Colonic mucosa (tissue), 4 donors: ENCODE results near the gene KLK11. TPM values are rescaled to one million over a fixed set of nuclear protein-coding genes. Genes with fewer than 3 reads are reported as not detected.
A peak's percentile ranks its signal among the peaks of the same experiment; 100 is the strongest.

Source experiments
- DNase-seq: peaks from one replicate; pipeline ENCODE4 v3.0.0-alpha.2; 2020
- H3K27ac ChIP-seq: fragments of 200-600 bp; one replicate; pipeline ENCODE4 v1.8.0; 2021
- H3K27me3 ChIP-seq: fragments of 200-600 bp; one replicate; pipeline ENCODE4 v1.8.0; 2021
- H3K36me3 ChIP-seq: fragments of 200-600 bp; one replicate; pipeline ENCODE4 v1.8.0; 2021
- H3K4me1 ChIP-seq: fragments of 200-600 bp; one replicate; pipeline ENCODE4 v1.8.0; 2021; ENCODE audit warnings: mild to moderate bottlenecking
- H3K4me3 ChIP-seq: fragments of 200-600 bp; one replicate; pipeline ENCODE4 v1.8.0; 2021
- H3K9ac ChIP-seq, 2 donors: one replicate each; pipeline ENCODE4 v1.7.0; 2013; ENCODE audit warnings: control low read depth in 2 of 2, low read depth in 2 of 2, low read length in 2 of 2
- H3K9me3 ChIP-seq: fragments of 200-600 bp; one replicate; pipeline ENCODE4 v1.8.0; 2021
- intact Hi-C: fragments of 100-400 bp; cut with DNase I; formaldehyde crosslinking; loops from one replicate; pipeline ENCODE4 v1.14.1; 2022
- total RNA-seq, 2 donors: library from RNA; stranded (reverse); fragmentation: NEBNext Ultra II Directional in 1 of 2; extraction: Animal tissue kit (Norgen Biotek cat#: 25700) in 1 of 2; gene quantifications; one replicate each; pipeline ENCODE4 v1.2.1, GENCODE V29; 2021
- TF ChIP-seq, protein P1 (sequence below): fragments of 200-600 bp; IDR thresholded peaks from one replicate; pipeline ENCODE4 v1.8.0; 2022; ENCODE audit warnings: antibody characterized with exemption, mild to moderate bottlenecking
- donor health status: healthy.
- donor health status: DM: no; HTN: no; CAD: no.
- donor health status: DM: no; HTN: no; CAD: no.

Gene KLK11
- total RNA-seq, 2 donors from 2014 or later = 0.88 to 0.94 TPM

- Histone ChIP-seq H3K4me1 (no peaks in the 10 kb centered on the region), H3K9ac (no peak overlapping the region), H3K9me3 (no peaks in the 10 kb centered on the region), H3K27me3 (no peaks in the 10 kb centered on the region), H3K4me3 (no peak overlapping the region), H3K27ac (no peak overlapping the region), H3K36me3 (no peaks in the 10 kb centered on the region)
- intact Hi-C loops = no loop called here
- TF ChIP-seq, protein P1, sequence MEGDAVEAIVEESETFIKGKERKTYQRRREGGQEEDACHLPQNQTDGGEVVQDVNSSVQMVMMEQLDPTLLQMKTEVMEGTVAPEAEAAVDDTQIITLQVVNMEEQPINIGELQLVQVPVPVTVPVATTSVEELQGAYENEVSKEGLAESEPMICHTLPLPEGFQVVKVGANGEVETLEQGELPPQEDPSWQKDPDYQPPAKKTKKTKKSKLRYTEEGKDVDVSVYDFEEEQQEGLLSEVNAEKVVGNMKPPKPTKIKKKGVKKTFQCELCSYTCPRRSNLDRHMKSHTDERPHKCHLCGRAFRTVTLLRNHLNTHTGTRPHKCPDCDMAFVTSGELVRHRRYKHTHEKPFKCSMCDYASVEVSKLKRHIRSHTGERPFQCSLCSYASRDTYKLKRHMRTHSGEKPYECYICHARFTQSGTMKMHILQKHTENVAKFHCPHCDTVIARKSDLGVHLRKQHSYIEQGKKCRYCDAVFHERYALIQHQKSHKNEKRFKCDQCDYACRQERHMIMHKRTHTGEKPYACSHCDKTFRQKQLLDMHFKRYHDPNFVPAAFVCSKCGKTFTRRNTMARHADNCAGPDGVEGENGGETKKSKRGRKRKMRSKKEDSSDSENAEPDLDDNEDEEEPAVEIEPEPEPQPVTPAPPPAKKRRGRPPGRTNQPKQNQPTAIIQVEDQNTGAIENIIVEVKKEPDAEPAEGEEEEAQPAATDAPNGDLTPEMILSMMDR = no peak
- DNase-seq = no peak
Measured at GRCh38 chr19:51003316-51003715, 23.1 kb downstream of the KLK11 start.

DNA sequence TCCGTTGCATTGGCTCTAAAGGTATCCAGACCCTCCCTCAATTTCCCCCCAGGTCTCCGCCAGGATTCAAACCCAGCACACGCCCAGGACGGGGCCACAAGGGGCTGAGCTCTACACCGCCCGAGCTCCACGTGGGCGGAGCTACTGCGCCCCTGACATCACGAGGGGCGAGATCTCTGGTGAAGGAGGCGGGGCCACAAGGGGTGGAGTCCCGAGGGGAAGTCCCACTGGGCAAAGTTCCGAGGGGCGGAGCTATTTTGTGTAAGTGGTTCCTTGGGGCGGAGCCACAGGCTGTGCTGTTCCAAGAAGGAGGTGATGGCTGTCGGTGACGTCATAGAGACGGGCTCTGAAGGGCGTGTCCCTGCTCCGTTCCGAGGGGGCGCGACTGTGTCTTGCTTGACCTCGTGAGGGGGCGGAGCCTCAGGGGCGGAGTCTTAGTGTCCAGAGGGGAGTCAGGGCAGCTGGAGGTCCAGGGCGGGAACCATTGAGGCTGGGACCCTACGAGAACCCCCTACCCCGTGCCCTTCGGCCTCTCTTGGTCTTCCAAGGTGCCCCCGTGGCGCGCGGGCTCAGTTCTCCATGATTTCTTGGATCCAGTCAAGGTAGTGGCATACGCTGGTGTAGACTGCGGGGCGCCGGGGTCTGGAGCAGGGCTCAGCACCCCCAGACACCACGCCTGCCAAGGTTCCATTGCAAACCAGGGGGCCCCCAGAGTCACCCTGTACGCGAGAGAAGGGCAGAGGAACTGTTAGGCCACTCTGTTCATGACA lies 23.7 kb downstream of the KLK11 start:
- Histone ChIP-seq H3K27me3 (no peaks in the 10 kb centered on the region), H3K27ac (no peak overlapping the region), H3K36me3 (no peaks in the 10 kb centered on the region), H3K9me3 (no peaks in the 10 kb centered on the region), H3K4me3 (no peak overlapping the region), H3K9ac (no peak overlapping the region), H3K4me1 (no peaks in the 10 kb centered on the region)
- TF ChIP-seq, protein P1 = no peak
- DNase-seq = peak; percentile 37
- intact Hi-C loops = no loop called here

GRCh38 chr19:51002089-51002532 lies 24.3 kb downstream of the KLK11 start:
- H3K4me1 ChIP-seq = no peaks in the 10 kb centered on the region
- H3K27ac ChIP-seq = no peak overlapping the region
- no peaks in the 10 kb centered on the region for H3K36me3 ChIP-seq
- no peaks in the 10 kb centered on the region for H3K9me3 ChIP-seq
- DNase-seq = no peak
- intact Hi-C loops = no loop called here
- no peaks in the 10 kb centered on the region for H3K27me3 ChIP-seq
- H3K9ac ChIP-seq = no peak overlapping the region
- TF ChIP-seq, protein P1 = no peak
- no peak overlapping the region for H3K4me3 ChIP-seq

DNA sequence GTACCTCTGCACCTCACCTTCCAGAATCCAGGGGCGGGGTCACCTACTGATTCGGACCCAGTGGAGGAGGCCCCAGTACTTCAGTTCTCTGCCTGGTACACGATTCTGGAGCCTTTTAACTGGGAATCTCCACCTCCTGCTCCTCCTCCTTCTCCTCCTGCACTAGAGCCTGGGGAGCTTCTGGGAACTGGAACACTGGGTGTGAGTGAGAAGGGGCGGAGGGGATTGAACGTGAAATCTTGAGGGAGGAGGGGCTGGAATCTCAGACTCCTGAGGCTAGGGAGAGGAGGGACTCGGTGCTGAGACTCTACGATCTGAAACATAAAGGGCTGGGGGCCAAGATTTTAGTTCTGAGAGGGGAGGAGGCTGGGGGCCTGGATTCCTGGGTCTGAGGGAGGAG lies 24.9 kb downstream of the KLK11 start, which contains the start of gene KLK8:
Gene KLK8, minus strand, starts transcription at position 90 of the 400 bp plus-strand sequence. CDS start 437 bp downstream, outside the sequence.
- intact Hi-C loops = no loop called here
- Histone ChIP-seq H3K4me1 (no peaks in the 10 kb centered on the region), H3K27me3 (no peaks in the 10 kb centered on the region), H3K9ac (no peak within 1 kb of the TSS), H3K36me3 (no peaks in the 10 kb centered on the region), H3K27ac (no peak within 1 kb of the TSS), H3K9me3 (no peaks in the 10 kb centered on the region), H3K4me3 (no peak within 1 kb of the TSS)
- TF ChIP-seq, protein P1 = no peak
- no peak for DNase-seq

- no peaks in the 10 kb centered on the region for H3K9me3 ChIP-seq
- H3K4me1 ChIP-seq = no peaks in the 10 kb centered on the region
- no peak overlapping the region for H3K4me3 ChIP-seq
- H3K27ac ChIP-seq = no peak overlapping the region
- no peaks in the 10 kb centered on the region for H3K27me3 ChIP-seq
- H3K36me3 ChIP-seq = no peaks in the 10 kb centered on the region
- no peak overlapping the region for H3K9ac ChIP-seq
- TF ChIP-seq, protein P1 = no peak
- intact Hi-C loops = no loop called here
- no peak for DNase-seq
Measured at GRCh38 chr19:51000981-51001380, 25.4 kb downstream of the KLK11 start.
